ENCODE measurements around the gene GABARAPL1. TPM values are rescaled to one million over a fixed set of nuclear protein-coding genes. Genes with fewer than 3 reads are reported as not detected.
A peak's percentile ranks its signal among the peaks of the same experiment; 100 is the strongest.

The GABARAPL1 gene
- total RNA-seq, 4 donors from 2014 or later = 122 to 269 (median 193) TPM

DNA sequence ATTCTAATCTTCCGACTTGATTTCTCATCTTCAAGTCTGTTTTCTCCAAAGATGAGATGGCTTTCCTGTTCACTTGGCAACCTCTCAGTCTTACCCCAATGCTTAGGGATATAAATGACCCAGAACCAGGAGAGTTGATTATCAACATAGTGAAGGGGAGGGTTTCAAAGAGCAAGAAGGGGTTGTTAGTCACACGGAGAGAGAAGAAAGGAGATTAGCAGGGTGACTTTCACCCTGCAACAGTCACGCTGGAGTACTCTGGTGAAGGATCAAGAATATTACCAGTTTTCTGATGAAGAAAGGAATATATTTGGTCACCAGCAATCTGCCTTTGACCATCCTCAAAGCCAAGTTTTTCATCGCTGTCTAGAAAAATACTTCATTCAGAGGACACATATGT is 33.9 kb upstream of the GABARAPL1 start, which contains the start of gene TMEM52B:
TMEM52B (plus strand) TSS at position 212 of the 400 bp plus-strand sequence. CDS start 543 bp downstream, outside the sequence.
- H3K4me3 ChIP-seq = no peak within 1 kb of the TSS
- H3K27me3 ChIP-seq = no peaks in the 10 kb centered on the region
- no peaks in the 10 kb centered on the region for H3K4me1 ChIP-seq
- no peaks in the 10 kb centered on the region for H3K9me3 ChIP-seq
- TF ChIP-seq POLR2AphosphoS5 (IDR thresholded peaks at IDR 0.05) (no peak), EP300 (IDR thresholded peaks at IDR 0.05) (no peak), POLR2A (IDR thresholded peaks at IDR 0.05) (no peak)
- TF ChIP-seq, protein P1, sequence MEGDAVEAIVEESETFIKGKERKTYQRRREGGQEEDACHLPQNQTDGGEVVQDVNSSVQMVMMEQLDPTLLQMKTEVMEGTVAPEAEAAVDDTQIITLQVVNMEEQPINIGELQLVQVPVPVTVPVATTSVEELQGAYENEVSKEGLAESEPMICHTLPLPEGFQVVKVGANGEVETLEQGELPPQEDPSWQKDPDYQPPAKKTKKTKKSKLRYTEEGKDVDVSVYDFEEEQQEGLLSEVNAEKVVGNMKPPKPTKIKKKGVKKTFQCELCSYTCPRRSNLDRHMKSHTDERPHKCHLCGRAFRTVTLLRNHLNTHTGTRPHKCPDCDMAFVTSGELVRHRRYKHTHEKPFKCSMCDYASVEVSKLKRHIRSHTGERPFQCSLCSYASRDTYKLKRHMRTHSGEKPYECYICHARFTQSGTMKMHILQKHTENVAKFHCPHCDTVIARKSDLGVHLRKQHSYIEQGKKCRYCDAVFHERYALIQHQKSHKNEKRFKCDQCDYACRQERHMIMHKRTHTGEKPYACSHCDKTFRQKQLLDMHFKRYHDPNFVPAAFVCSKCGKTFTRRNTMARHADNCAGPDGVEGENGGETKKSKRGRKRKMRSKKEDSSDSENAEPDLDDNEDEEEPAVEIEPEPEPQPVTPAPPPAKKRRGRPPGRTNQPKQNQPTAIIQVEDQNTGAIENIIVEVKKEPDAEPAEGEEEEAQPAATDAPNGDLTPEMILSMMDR (IDR thresholded peaks at IDR 0.05) = no peak
- no peak within 1 kb of the TSS for H3K27ac ChIP-seq
- no peak for ATAC-seq
- WGBS, 2 donors (ENCODE audit: low coverage in 1 of 2) = 71 to 83% methylated on average over 4 of the region's 4 CpGs
- H3K36me3 ChIP-seq = no peaks in the 10 kb centered on the region

DNA sequence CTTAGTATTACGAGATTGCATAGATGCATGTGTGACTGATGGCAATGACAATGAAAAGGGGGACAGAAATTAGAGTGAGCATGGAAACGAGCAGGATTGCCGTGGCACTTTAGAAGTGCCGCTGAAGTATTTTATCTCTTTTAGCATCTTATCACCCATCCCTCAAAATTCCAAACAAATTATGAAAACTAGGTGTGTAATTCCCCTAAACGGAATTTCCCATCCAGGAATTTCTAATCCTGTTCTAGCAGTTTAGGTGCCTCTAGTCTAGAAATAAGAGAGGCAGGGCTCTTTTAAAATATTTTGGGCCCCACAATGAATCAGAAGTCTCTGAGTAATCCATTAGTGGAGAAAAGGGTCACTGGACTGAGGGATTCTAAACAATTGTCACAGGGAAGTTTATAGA is 32.9 kb upstream of the GABARAPL1 start:
- no peaks in the 10 kb centered on the region for H3K27me3 ChIP-seq
- 72 to 84% methylated on average over 5 of the region's 5 CpGs for WGBS, 2 donors (ENCODE audit: low coverage in 1 of 2)
- no peaks in the 10 kb centered on the region for H3K9me3 ChIP-seq
- no peak overlapping the region for H3K4me3 ChIP-seq
- H3K27ac ChIP-seq = no peak overlapping the region
- no peak for ATAC-seq
- H3K4me1 ChIP-seq = peaks cover 0 to 9% (median 3%) of the 10 kb centered on the region in 3 donors
- no peak for TF ChIP-seq POLR2AphosphoS5 (IDR thresholded peaks at IDR 0.05)
- no peak for TF ChIP-seq POLR2A (IDR thresholded peaks at IDR 0.05)
- TF ChIP-seq EP300 (IDR thresholded peaks at IDR 0.05) = no peak
- TF ChIP-seq, protein P1 (IDR thresholded peaks at IDR 0.05) = no peak
- H3K36me3 ChIP-seq = no peaks in the 10 kb centered on the region

DNA sequence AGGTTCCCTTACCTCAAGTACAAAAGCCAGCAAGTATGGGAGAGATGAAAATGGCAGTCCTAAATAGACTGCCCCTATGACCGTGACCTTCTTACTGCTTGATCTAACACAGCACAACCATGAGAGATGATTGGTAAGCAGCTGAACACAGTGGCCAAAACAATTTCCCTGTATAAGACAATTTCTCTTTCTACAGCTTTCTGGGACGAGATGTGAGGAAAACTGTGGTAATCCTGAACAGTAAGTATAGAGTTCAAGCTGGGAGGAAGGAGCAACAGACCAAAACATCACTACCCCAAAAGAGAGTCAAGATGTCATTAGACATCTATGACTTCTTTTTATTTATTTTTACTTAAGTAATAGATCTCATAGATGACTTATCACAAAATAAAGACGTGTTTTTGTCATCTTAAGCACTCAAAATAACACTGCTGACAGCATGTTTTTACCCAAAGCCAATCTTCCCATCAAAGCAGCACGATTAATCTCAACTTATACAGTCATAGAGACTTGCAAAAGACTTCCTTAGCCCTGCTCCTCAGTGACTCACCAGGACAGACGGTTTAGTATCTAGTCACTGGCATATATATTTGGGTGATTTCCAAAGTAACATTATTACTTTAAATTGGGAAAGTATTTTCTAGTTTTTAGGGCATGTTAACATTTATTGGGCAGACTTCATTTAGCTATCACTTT is 30.2 kb upstream of the GABARAPL1 start:
- ATAC-seq = no peak
- peak overlapping the region in 1 of 4 donors; percentile 9 for H3K27ac ChIP-seq
- H3K9me3 ChIP-seq = no peaks in the 10 kb centered on the region
- no peak overlapping the region for H3K4me3 ChIP-seq
- peaks cover 0 to 25% (median 3%) of the 10 kb centered on the region in 3 donors for H3K4me1 ChIP-seq
- 29 to 39% methylated on average over 4 to 5 of the region's 5 CpGs for WGBS, 2 donors (ENCODE audit: low coverage in 1 of 2)
- H3K27me3 ChIP-seq = no peaks in the 10 kb centered on the region
- H3K36me3 ChIP-seq = no peaks in the 10 kb centered on the region
- no peak for TF ChIP-seq EP300 (IDR thresholded peaks at IDR 0.05)
- TF ChIP-seq, protein P1 (IDR thresholded peaks at IDR 0.05) = no peak
- TF ChIP-seq POLR2A (IDR thresholded peaks at IDR 0.05) = no peak
- TF ChIP-seq POLR2AphosphoS5 (IDR thresholded peaks at IDR 0.05) = no peak

DNA sequence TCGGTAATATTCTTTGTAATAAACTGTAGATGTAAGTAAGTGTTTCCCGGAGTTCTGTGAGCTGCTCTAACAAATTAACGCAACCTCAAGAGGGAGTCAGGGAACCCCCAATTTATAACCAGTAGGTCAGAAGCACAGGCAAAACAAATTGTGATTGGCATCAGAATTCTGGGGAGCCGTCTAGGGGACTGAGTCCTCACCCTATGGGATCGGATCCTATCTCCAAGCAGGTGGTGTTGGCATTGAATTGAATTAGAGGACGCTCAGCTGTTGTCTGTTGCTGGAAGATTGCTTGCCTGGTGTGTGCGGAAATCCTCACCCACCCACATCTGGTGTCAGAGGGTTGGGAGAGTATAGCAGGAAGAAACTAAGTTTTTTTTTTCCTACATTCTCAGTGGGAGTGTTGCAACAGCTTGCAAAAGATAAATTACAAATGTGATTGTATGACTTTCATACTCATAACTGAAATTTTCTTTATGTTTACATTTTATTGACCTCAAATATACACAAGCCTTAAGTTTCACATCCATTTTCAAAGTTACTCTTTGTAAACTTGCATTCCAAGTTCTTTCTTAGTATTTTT is 28.3 kb upstream of the GABARAPL1 start:
- Histone ChIP-seq H3K27ac (peak overlapping the region in 2 of 4 donors; percentile 15 to 42), H3K27me3 (no peaks in the 10 kb centered on the region), H3K9me3 (no peaks in the 10 kb centered on the region), H3K4me3 (no peak overlapping the region), H3K4me1 (peaks cover 0 to 25% (median 3%) of the 10 kb centered on the region in 3 donors), H3K36me3 (no peaks in the 10 kb centered on the region)
- WGBS, 2 donors (ENCODE audit: low coverage in 1 of 2) = 36 to 45% methylated on average over 2 to 4 of the region's 7 CpGs
- TF ChIP-seq POLR2A (IDR thresholded peaks at IDR 0.05) = no peak
- TF ChIP-seq, protein P1 (IDR thresholded peaks at IDR 0.05) = no peak
- no peak for TF ChIP-seq EP300 (IDR thresholded peaks at IDR 0.05)
- TF ChIP-seq POLR2AphosphoS5 (IDR thresholded peaks at IDR 0.05) = peak; percentile 72
- peak; percentile 82 for ATAC-seq
